ENCODE results near the gene PRKN. TPM values are rescaled to one million over a fixed set of nuclear protein-coding genes. Genes with fewer than 3 reads are reported as not detected.

The PRKN gene
- total RNA-seq, 2 experiments from 2014 or later: 0.63 TPM; not detected in 1

DNA sequence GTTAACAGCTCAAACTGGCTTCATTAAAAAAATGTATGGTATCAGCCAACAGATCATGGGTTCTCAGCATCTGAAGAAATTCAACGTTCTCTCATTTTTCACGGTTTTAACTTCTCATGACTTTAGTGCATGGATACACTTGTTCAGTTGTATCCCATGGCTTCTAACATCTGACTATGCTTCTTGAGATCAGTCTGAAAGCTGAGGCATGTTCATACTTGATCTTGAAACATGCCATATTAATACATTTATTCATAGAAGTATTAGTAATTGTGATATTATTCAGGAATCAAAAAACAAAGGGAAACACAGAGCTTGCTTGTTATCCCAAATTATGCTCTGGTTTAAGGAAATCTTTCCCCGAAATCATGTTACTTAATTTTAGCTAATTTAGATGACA lies 649.4 kb downstream of the PRKN start:
- POLR2A ChIA-PET: no interaction called here
- Mint-ChIP-seq H3K27me3 (ENCODE audit: low read depth) (no peaks in the 10 kb centered on the region), H3K36me3 (ENCODE audit: low read depth) (no peaks in the 10 kb centered on the region), H3K27ac (no peak overlapping the region), H3K9me3 (ENCODE audit: insufficient read depth) (peaks cover 4% of the 10 kb centered on the region), H3K4me3 (no peak overlapping the region), H3K4me1 (ENCODE audit: low read depth) (no peaks in the 10 kb centered on the region)
- DNase-seq: no peak
- CTCF ChIA-PET: no interaction called here
- ATAC-seq: no peak

DNA sequence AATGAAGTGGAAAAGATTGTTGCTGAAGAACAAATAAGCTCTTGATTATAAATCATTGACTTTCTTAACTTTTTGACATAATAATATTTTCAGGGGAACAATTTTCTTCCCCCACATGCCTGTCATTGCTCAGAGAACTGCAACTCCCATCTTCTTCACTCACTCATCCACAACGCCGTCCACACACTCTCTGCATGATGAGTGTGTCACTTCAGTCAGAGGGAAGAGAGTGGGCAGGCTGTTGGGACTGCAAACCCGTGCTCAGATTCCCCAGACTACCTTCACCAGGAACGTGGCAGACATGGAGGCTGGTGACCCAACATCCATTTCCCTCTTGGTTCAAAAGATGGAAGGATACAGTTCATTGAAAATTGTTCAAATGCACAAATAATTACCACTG lies 650.8 kb downstream of the PRKN start:
- H3K36me3 Mint-ChIP-seq (ENCODE audit: low read depth): no peaks in the 10 kb centered on the region
- CTCF ChIA-PET: no interaction called here
- POLR2A ChIA-PET: no interaction called here
- DNase-seq: no peak
- no peak overlapping the region for H3K4me3 Mint-ChIP-seq
- no peaks in the 10 kb centered on the region for H3K27me3 Mint-ChIP-seq (ENCODE audit: low read depth)
- H3K9me3 Mint-ChIP-seq (ENCODE audit: insufficient read depth): peaks cover 13% of the 10 kb centered on the region
- H3K27ac Mint-ChIP-seq: no peak overlapping the region
- H3K4me1 Mint-ChIP-seq (ENCODE audit: low read depth): no peaks in the 10 kb centered on the region
- ATAC-seq: no peak

DNA sequence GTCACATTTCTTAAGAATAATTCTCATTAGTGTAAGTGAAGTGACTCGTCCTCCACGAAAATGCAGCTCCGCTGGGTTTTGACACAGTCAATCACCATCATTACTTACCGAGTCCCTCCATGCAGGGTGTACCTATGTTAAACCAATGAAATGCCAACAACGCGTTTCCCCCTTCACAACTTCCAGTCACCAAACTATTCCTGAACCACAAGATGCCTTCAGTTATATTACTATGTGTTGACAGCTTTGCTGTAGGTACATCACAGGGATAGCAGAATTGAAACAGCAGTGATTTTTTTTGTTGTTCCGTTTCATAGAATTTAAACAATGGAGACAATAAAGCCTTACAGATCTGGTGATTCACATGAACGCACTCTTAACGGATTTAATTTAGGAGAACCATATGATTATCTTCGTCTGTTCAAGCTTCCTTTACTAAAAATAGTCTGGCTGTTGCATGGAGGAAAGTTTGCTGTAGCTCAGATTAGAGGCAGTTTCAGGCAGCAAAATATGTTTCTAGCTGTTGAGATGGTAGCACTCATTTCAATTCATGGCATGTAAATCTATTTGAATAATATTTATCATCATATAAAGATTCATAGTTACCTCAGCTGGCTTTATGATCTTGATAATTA lies 652.8 kb downstream of the PRKN start:
- Mint-ChIP-seq H3K27ac (no peak overlapping the region), H3K9me3 (ENCODE audit: insufficient read depth) (peaks cover 13% of the 10 kb centered on the region), H3K4me1 (ENCODE audit: low read depth) (no peaks in the 10 kb centered on the region), H3K4me3 (no peak overlapping the region), H3K36me3 (ENCODE audit: low read depth) (no peaks in the 10 kb centered on the region), H3K27me3 (ENCODE audit: low read depth) (no peaks in the 10 kb centered on the region)
- no peak for ATAC-seq
- POLR2A ChIA-PET: no interaction called here
- CTCF ChIA-PET: no interaction called here
- DNase-seq: no peak

DNA sequence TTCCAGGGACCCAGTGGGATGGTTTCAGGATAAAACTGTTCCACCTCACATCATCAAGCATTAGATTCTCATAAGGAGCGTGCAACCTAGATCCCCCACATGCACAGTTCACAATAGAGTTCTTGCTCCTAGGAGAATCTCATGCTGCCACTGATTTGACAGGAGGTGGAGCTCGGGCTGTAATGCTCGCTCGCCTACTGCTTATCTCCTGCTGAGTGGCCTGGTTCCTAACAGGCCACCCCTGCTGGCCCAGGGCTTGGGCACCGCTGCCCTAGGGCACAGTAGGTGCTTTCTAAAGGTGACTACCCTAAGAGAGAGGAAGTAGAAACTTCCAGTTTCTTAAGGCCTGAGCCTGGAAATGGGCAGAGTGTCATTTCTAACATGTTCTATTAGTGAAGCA lies 656.9 kb downstream of the PRKN start:
- no peak overlapping the region for H3K27ac Mint-ChIP-seq
- H3K4me3 Mint-ChIP-seq: no peak overlapping the region
- ATAC-seq: no peak
- H3K27me3 Mint-ChIP-seq (ENCODE audit: low read depth): no peaks in the 10 kb centered on the region
- H3K36me3 Mint-ChIP-seq (ENCODE audit: low read depth): no peaks in the 10 kb centered on the region
- H3K9me3 Mint-ChIP-seq (ENCODE audit: insufficient read depth): peaks cover 21% of the 10 kb centered on the region
- no peaks in the 10 kb centered on the region for H3K4me1 Mint-ChIP-seq (ENCODE audit: low read depth)
- CTCF ChIA-PET: no interaction called here
- no peak for DNase-seq
- POLR2A ChIA-PET: no interaction called here

DNA sequence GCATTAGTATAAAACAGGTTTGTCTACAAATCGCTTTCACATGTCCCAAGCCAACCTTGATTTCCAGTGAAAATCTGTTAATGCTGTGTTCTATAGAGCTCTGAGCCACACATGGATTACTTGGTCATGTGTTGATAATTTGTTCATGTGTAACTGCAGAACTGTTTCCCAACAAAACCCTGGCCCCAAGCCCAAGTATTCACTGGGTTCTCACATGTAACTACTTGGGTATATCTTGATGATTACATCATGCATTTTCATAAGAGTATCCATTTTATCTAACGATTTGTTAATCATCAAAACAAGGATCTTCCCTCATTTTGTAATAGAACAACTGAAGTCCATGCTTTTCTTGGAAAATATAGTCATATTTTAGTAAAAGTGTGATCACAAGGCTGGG lies 657.6 kb downstream of the PRKN start:
- CTCF ChIA-PET: no interaction called here
- DNase-seq: no peak
- Mint-ChIP-seq H3K27me3 (ENCODE audit: low read depth) (no peaks in the 10 kb centered on the region), H3K36me3 (ENCODE audit: low read depth) (no peaks in the 10 kb centered on the region), H3K4me3 (no peak overlapping the region), H3K4me1 (ENCODE audit: low read depth) (no peaks in the 10 kb centered on the region), H3K9me3 (ENCODE audit: insufficient read depth) (peaks cover 21% of the 10 kb centered on the region), H3K27ac (no peak overlapping the region)
- ATAC-seq: no peak
- POLR2A ChIA-PET: no interaction called here

DNA sequence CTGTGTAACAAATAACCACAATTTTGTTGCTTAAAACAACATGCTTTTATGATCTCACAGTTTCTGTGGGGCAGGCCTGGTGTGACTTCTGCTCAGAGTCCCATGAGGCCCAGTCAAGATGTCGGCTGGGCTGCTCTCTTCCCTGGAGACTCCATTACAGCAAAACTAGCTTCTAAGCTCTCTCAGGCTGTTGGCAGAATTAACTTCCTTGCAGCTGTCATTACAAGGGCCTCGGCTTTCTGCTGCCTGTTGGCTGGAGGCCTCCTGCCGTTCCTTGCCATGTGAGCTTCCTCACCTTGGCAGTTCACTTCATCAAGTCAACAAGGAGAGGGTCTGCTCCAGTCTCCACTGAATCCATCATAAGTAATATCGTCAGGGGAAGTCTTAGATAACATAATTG lies 659.2 kb downstream of the PRKN start:
- peaks cover 21% of the 10 kb centered on the region for H3K9me3 Mint-ChIP-seq (ENCODE audit: insufficient read depth)
- no peak overlapping the region for H3K27ac Mint-ChIP-seq
- no peak for DNase-seq
- H3K36me3 Mint-ChIP-seq (ENCODE audit: low read depth): no peaks in the 10 kb centered on the region
- ATAC-seq: no peak
- no peak overlapping the region for H3K4me3 Mint-ChIP-seq
- CTCF ChIA-PET: no interaction called here
- H3K4me1 Mint-ChIP-seq (ENCODE audit: low read depth): no peaks in the 10 kb centered on the region
- POLR2A ChIA-PET: no interaction called here
- H3K27me3 Mint-ChIP-seq (ENCODE audit: low read depth): no peaks in the 10 kb centered on the region

DNA sequence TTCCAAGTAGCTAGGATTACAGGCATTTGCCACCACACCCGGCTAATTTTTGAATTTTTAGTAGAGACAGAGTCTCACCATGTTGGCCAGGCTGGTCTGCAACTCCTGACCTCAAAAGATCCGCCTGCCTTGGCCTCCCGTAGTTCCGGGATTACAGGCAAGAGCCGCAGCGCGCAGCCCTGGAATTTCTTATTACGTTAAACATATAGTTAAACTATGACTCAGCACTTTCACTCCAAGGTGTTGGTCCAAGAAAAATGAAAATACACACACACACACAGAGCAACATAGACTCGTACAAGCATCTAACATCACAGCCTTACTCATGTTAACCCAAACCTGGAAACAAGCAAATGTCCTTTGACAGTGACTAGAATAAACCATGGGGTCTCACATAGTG lies 663.9 kb downstream of the PRKN start:
- CTCF ChIA-PET: no interaction called here
- Mint-ChIP-seq H3K27ac (no peak overlapping the region), H3K9me3 (ENCODE audit: insufficient read depth) (peaks cover 4% of the 10 kb centered on the region), H3K4me1 (ENCODE audit: low read depth) (no peaks in the 10 kb centered on the region), H3K4me3 (no peak overlapping the region), H3K36me3 (ENCODE audit: low read depth) (no peaks in the 10 kb centered on the region), H3K27me3 (ENCODE audit: low read depth) (no peaks in the 10 kb centered on the region)
- DNase-seq: no peak
- POLR2A ChIA-PET: no interaction called here
- no peak for ATAC-seq

DNA sequence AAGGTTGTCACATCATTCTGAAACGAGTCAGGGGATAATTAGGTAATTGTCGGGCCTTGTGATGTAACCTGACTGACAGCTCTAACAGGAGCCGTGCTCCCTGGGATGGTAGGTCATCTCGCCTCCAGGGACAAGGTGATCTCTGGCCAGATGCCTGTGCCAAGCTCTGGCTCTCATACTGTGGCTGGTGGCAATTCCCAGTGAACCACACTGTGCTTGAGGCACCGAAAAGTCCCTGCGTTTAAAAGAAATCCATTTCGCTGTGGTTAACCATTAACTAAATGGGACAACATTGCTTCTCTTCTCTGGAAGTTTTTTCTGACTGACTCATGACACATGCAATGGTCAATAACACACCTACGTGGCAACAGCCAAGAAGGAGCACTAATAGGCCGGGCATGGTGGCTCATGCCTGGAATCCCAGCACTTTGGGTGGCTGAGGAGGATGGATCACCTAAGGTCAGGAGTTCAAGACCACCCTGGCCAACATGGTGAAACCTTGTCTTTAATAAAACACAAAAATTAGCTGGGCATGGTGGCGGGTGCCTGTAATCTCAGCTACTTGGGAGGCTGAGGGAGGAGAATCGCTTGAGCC lies 669.2 kb downstream of the PRKN start:
- H3K27ac Mint-ChIP-seq: no peak overlapping the region
- DNase-seq (no peak), ATAC-seq (no peak)
- ChIA-PET POLR2A (interaction anchor here (0.6 kb wide), 1 partner anchor 553 kb away, joined by 4 read pairs; no protein-coding TSS in a partner anchor), CTCF (no interaction called here)
- no peak overlapping the region for H3K4me3 Mint-ChIP-seq
- no peaks in the 10 kb centered on the region for H3K9me3 Mint-ChIP-seq (ENCODE audit: insufficient read depth)
- H3K4me1 Mint-ChIP-seq (ENCODE audit: low read depth): no peaks in the 10 kb centered on the region
- no peaks in the 10 kb centered on the region for H3K36me3 Mint-ChIP-seq (ENCODE audit: low read depth)
- no peaks in the 10 kb centered on the region for H3K27me3 Mint-ChIP-seq (ENCODE audit: low read depth)

DNA sequence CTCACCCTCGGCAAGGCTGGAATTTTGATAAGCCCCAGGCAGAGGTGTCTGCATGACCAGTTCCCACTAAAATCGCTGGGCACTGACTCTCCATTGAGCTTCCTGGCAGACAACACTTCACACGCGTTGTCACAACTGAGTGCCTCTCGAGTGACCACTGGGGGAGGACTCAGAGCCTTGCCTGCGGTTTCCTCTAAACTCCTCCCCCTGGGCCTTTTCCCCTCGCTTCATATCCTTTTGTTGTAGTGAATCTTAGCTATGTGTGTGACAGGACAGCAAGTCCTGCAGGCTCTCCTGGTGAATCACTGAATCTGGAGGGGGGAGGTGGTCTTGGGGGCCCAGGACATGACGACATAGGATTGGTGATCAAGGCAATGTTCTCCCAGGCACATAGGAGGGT lies 670.8 kb downstream of the PRKN start:
- Mint-ChIP-seq H3K27ac (no peak overlapping the region), H3K9me3 (ENCODE audit: insufficient read depth) (no peaks in the 10 kb centered on the region), H3K4me3 (no peak overlapping the region), H3K4me1 (ENCODE audit: low read depth) (no peaks in the 10 kb centered on the region), H3K27me3 (ENCODE audit: low read depth) (no peaks in the 10 kb centered on the region), H3K36me3 (ENCODE audit: low read depth) (no peaks in the 10 kb centered on the region)
- CTCF ChIA-PET: no interaction called here
- ATAC-seq (no peak), DNase-seq (no peak)
- POLR2A ChIA-PET: no interaction called here

DNA sequence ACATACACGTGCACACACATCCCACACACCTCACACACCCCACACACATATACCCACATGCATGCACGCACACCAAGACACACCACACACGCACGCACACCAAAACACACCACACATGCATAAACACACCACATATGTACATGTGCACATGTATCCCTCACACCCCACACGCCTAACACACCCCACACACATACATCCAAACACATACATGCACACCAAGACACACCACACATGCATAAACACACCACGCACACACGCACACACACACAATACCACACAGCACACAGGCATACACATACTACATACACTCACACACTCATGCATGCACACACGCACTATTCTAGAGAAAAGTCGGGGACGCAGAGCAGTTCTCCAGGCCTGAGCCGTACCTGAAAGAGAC lies 671.5 kb downstream of the PRKN start:
- POLR2A ChIA-PET: no interaction called here
- Mint-ChIP-seq H3K27ac (no peak overlapping the region), H3K27me3 (ENCODE audit: low read depth) (no peaks in the 10 kb centered on the region), H3K9me3 (ENCODE audit: insufficient read depth) (no peaks in the 10 kb centered on the region), H3K4me1 (ENCODE audit: low read depth) (no peaks in the 10 kb centered on the region), H3K36me3 (ENCODE audit: low read depth) (no peaks in the 10 kb centered on the region), H3K4me3 (no peak overlapping the region)
- DNase-seq (no peak), ATAC-seq (no peak)
- CTCF ChIA-PET: no interaction called here

DNA sequence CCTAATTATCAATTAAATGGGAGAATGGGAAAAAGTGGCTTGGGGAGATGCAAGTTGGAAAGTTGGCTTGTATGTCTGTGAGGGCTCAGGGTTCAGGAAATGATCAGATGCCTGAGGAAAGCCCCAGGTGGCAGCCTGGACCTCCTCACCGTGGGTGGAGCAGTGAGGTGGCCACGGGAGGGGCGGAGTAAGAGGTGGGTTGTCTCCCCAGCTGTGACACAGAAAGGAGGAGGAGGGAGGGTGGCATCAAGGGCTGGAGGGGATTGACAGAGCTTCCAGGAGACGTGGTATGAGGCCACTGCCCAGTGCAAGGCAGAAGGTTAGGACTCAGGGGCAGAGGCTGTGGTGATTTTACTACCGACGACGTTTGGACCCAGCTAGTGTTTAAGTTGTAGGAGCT lies 672.2 kb downstream of the PRKN start:
- DNase-seq: no peak
- CTCF ChIA-PET: no interaction called here

DNA sequence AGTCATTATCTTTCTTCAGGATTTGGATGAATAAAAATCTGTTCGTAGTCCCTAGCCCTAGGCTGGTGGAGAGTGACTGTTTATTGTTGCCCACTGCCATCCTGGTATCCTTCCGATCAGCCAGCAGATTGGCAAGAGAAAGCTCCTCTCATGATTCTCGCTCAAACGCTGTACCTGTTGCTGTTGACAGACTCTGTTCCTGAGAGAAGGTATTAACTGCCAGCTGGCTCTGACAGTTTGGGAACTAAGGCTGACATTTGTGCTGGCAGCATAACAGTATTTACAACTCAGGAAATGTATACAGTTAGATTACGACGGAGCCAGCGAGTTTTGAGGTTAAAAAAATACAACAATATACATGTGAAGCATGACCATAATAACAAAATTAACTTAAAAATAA lies 674.5 kb downstream of the PRKN start:
- no peaks in the 10 kb centered on the region for H3K27me3 Mint-ChIP-seq (ENCODE audit: low read depth)
- ATAC-seq: no peak
- no peaks in the 10 kb centered on the region for H3K9me3 Mint-ChIP-seq (ENCODE audit: insufficient read depth)
- ChIA-PET CTCF (no interaction called here), POLR2A (no interaction called here)
- H3K4me3 Mint-ChIP-seq: no peak overlapping the region
- no peaks in the 10 kb centered on the region for H3K4me1 Mint-ChIP-seq (ENCODE audit: low read depth)
- no peak for DNase-seq
- no peak overlapping the region for H3K27ac Mint-ChIP-seq
- no peaks in the 10 kb centered on the region for H3K36me3 Mint-ChIP-seq (ENCODE audit: low read depth)

More for the DNA sequence above, 672.2 kb downstream of the PRKN start:
- H3K4me3 Mint-ChIP-seq: no peak overlapping the region
- no peaks in the 10 kb centered on the region for H3K4me1 Mint-ChIP-seq (ENCODE audit: low read depth)
- no peaks in the 10 kb centered on the region for H3K9me3 Mint-ChIP-seq (ENCODE audit: insufficient read depth)
- H3K27me3 Mint-ChIP-seq (ENCODE audit: low read depth): no peaks in the 10 kb centered on the region
- no peaks in the 10 kb centered on the region for H3K36me3 Mint-ChIP-seq (ENCODE audit: low read depth)
- H3K27ac Mint-ChIP-seq: no peak overlapping the region
- ATAC-seq: no peak
- POLR2A ChIA-PET: no interaction called here

DNA sequence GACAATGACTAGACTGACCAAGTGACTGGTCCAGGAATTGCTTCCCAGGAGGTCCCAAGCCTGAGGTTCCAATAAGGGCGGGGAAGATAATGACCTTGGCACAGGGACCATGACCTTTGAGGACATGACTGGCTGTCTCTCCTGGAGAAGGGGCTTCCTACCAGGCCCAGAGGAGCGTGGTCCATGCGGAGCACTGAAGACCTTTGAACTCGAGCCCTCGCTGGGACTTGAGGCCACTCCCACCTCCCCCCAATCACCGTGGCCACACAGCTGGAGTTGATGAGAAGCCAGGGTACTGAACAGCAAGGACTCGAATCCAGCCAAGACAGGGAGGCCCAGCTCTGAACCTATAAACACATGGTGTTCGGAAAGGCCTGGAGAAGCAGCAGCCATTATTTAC lies 677.0 kb downstream of the PRKN start:
- H3K27ac Mint-ChIP-seq: no peak overlapping the region
- H3K9me3 Mint-ChIP-seq (ENCODE audit: insufficient read depth): no peaks in the 10 kb centered on the region
- POLR2A ChIA-PET: no interaction called here
- ATAC-seq (no peak), DNase-seq (no peak)
- H3K36me3 Mint-ChIP-seq (ENCODE audit: low read depth): no peaks in the 10 kb centered on the region
- no peaks in the 10 kb centered on the region for H3K27me3 Mint-ChIP-seq (ENCODE audit: low read depth)
- no peak overlapping the region for H3K4me3 Mint-ChIP-seq
- no peaks in the 10 kb centered on the region for H3K4me1 Mint-ChIP-seq (ENCODE audit: low read depth)
- CTCF ChIA-PET: no interaction called here

All from activated CD8-positive, alpha-beta T cell treated with anti-CD3 and anti-CD28 coated beads, Interleukin-2, amount 10 ng/mL, durations not matched to agents 7 days and 5 days (primary cell).